Measurements from ENCODE around the gene ATP5F1E.

Gene ATP5F1E

GRCh38 chr20:59032023-59032712 lies at the start of gene ATP5F1E:
Gene ATP5F1E (minus strand): TSS chr20:59032335. CDS start chr20:59032251, 84 bp downstream.
- peak; percentile 86 for DNase-seq (ENCODE audit: low read depth)

GRCh38 chr20:59081036-59081435 lies 48.9 kb upstream of the ATP5F1E start:
- DNase-seq (ENCODE audit: low read depth) = no peak

- DNase-seq (ENCODE audit: low read depth) = no peak
Measured at GRCh38 chr20:59078231-59078630, 46.1 kb upstream of the ATP5F1E start.

- DNase-seq (ENCODE audit: low read depth) = no peak
Measured at GRCh38 chr20:59077705-59078104, 45.6 kb upstream of the ATP5F1E start.

- no peak for DNase-seq (ENCODE audit: low read depth)
Measured at GRCh38 chr20:59075934-59076508, 43.9 kb upstream of the ATP5F1E start.

GRCh38 chr20:59074456-59074855 lies 42.3 kb upstream of the ATP5F1E start:
- no peak for DNase-seq (ENCODE audit: low read depth)

GRCh38 chr20:59073582-59073981 lies 41.4 kb upstream of the ATP5F1E start:
- no peak for DNase-seq (ENCODE audit: low read depth)

GRCh38 chr20:59071216-59071615 lies 39.1 kb upstream of the ATP5F1E start:
- DNase-seq (ENCODE audit: low read depth) = no peak

GRCh38 chr20:59069026-59069425 lies 36.9 kb upstream of the ATP5F1E start:
- DNase-seq (ENCODE audit: low read depth) = no peak

GRCh38 chr20:59068534-59068933 lies 36.4 kb upstream of the ATP5F1E start:
- no peak for DNase-seq (ENCODE audit: low read depth)

- DNase-seq (ENCODE audit: low read depth) = no peak
Measured at GRCh38 chr20:59064214-59064722, 32.1 kb upstream of the ATP5F1E start.

GRCh38 chr20:59063358-59064213 lies 31.5 kb upstream of the ATP5F1E start:
- DNase-seq (ENCODE audit: low read depth) = no peak

GRCh38 chr20:59062081-59062480 lies 29.9 kb upstream of the ATP5F1E start:
- no peak for DNase-seq (ENCODE audit: low read depth)

- no peak for DNase-seq (ENCODE audit: low read depth)
Measured at GRCh38 chr20:59055302-59055701, 23.2 kb upstream of the ATP5F1E start.

GRCh38 chr20:59051666-59052185 lies 19.6 kb upstream of the ATP5F1E start:
- DNase-seq (ENCODE audit: low read depth) = no peak

- no peak for DNase-seq (ENCODE audit: low read depth)
Measured at GRCh38 chr20:59050437-59050836, 18.3 kb upstream of the ATP5F1E start.

- no peak for DNase-seq (ENCODE audit: low read depth)
Measured at GRCh38 chr20:59048681-59049030, 16.5 kb upstream of the ATP5F1E start.

- no peak for DNase-seq (ENCODE audit: low read depth)
Measured at GRCh38 chr20:59047938-59048680, 16.0 kb upstream of the ATP5F1E start.

GRCh38 chr20:59046862-59047261 lies 14.7 kb upstream of the ATP5F1E start:
- DNase-seq (ENCODE audit: low read depth) = no peak

GRCh38 chr20:59044796-59045195 lies 12.7 kb upstream of the ATP5F1E start:
- DNase-seq (ENCODE audit: low read depth) = no peak

GRCh38 chr20:59044295-59044694 lies 12.2 kb upstream of the ATP5F1E start:
- DNase-seq (ENCODE audit: low read depth) = no peak

GRCh38 chr20:59043698-59044097 lies 11.6 kb upstream of the ATP5F1E start:
- DNase-seq (ENCODE audit: low read depth) = no peak

All from CMK (cell line).